ENCODE measurements around the gene CHST3.

- TF ChIP-seq POLR2AphosphoS5 (IDR thresholded peaks at IDR 0.05; ENCODE audit: low read depth) (no peak), EZH2 (IDR thresholded peaks at IDR 0.05; ENCODE audit: low read depth, unreplicated experiment) (no peak), NANOG (IDR thresholded peaks at IDR 0.05; ENCODE audit: borderline replicate concordance) (no peak), EZH2phosphoT487 (IDR thresholded peaks at IDR 0.05; ENCODE audit: unreplicated experiment) (no peak), JUNB (IDR thresholded peaks at IDR 0.05; ENCODE audit: unreplicated experiment) (no peak), REST (IDR thresholded peaks at IDR 0.05; ENCODE audit: unreplicated experiment) (no peak), ZNF331 (CRISPR knock-in tag; IDR thresholded peaks at IDR 0.05; ENCODE audit: low read depth) (no peak), ZNF114 (CRISPR knock-in tag; IDR thresholded peaks at IDR 0.05) (no peak), CREB1 (CRISPR knock-in tag; IDR thresholded peaks at IDR 0.05; ENCODE audit: low read depth) (no peak), STAT1 (IDR thresholded peaks at IDR 0.05; ENCODE audit: unreplicated experiment) (no peak)
- TF ChIP-seq, protein P1, sequence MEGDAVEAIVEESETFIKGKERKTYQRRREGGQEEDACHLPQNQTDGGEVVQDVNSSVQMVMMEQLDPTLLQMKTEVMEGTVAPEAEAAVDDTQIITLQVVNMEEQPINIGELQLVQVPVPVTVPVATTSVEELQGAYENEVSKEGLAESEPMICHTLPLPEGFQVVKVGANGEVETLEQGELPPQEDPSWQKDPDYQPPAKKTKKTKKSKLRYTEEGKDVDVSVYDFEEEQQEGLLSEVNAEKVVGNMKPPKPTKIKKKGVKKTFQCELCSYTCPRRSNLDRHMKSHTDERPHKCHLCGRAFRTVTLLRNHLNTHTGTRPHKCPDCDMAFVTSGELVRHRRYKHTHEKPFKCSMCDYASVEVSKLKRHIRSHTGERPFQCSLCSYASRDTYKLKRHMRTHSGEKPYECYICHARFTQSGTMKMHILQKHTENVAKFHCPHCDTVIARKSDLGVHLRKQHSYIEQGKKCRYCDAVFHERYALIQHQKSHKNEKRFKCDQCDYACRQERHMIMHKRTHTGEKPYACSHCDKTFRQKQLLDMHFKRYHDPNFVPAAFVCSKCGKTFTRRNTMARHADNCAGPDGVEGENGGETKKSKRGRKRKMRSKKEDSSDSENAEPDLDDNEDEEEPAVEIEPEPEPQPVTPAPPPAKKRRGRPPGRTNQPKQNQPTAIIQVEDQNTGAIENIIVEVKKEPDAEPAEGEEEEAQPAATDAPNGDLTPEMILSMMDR (conservative IDR thresholded peaks at IDR 0.05; ENCODE audit: low read depth in 2 of 2): peak; percentile 38 to 62
- TF ChIP-seq, protein P2, sequence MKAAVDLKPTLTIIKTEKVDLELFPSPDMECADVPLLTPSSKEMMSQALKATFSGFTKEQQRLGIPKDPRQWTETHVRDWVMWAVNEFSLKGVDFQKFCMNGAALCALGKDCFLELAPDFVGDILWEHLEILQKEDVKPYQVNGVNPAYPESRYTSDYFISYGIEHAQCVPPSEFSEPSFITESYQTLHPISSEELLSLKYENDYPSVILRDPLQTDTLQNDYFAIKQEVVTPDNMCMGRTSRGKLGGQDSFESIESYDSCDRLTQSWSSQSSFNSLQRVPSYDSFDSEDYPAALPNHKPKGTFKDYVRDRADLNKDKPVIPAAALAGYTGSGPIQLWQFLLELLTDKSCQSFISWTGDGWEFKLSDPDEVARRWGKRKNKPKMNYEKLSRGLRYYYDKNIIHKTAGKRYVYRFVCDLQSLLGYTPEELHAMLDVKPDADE (IDR thresholded peaks at IDR 0.05): no peak
Observed at GRCh38 chr10:71982269-71983178, 18.3 kb downstream of the CHST3 start.

Measured in GM23338 (cell line).